ENCODE measurements around the gene PPP6R3.

Gene PPP6R3

GRCh38 chr11:68655406-68655805, 194.9 kb downstream of the PPP6R3 start:
- no peak overlapping the region for H3K4me3 ChIP-seq (ENCODE audit: low read depth, low read length)
- DNase-seq (ENCODE audit: low read depth, low spot score): no peak
- no peak for TF ChIP-seq CTCF (IDR thresholded peaks at IDR 0.05; ENCODE audit: low read depth, low read length)
- in situ Hi-C loops (cut with HindIII; ENCODE audit: low sequenced_read_pairs): no loop called here

- TF ChIP-seq CTCF (IDR thresholded peaks at IDR 0.05; ENCODE audit: low read depth, low read length): no peak
These were observed 195.3 kb downstream of the PPP6R3 start for GRCh38 chr11:68655806-68656205.

GRCh38 chr11:68657021-68657780, 196.6 kb downstream of the PPP6R3 start:
- DNase-seq (ENCODE audit: low read depth, low spot score): no peak
- in situ Hi-C loops (cut with HindIII; ENCODE audit: low sequenced_read_pairs): no loop called here
- no peak overlapping the region for H3K4me3 ChIP-seq (ENCODE audit: low read depth, low read length)
- no peak for TF ChIP-seq CTCF (IDR thresholded peaks at IDR 0.05; ENCODE audit: low read depth, low read length)

More at GRCh38 chr11:68655806-68656205, 195.3 kb downstream of the PPP6R3 start:
- H3K4me3 ChIP-seq (ENCODE audit: low read depth, low read length): no peak overlapping the region
- DNase-seq (ENCODE audit: low read depth, low spot score): no peak
- in situ Hi-C loops (cut with HindIII; ENCODE audit: low sequenced_read_pairs): no loop called here

- in situ Hi-C loops (cut with HindIII; ENCODE audit: low sequenced_read_pairs): no loop called here
- TF ChIP-seq CTCF (IDR thresholded peaks at IDR 0.05; ENCODE audit: low read depth, low read length): no peak
- DNase-seq (ENCODE audit: low read depth, low spot score): peak; percentile 17
- H3K4me3 ChIP-seq (ENCODE audit: low read depth, low read length): no peak overlapping the region
These were observed 197.5 kb downstream of the PPP6R3 start for GRCh38 chr11:68658097-68658496.

GRCh38 chr11:68658661-68659060, 198.1 kb downstream of the PPP6R3 start:
- no peak for TF ChIP-seq CTCF (IDR thresholded peaks at IDR 0.05; ENCODE audit: low read depth, low read length)
- in situ Hi-C loops (cut with HindIII; ENCODE audit: low sequenced_read_pairs): no loop called here
- H3K4me3 ChIP-seq (ENCODE audit: low read depth, low read length): no peak overlapping the region
- peak; percentile 52 for DNase-seq (ENCODE audit: low read depth, low spot score)

- no peak overlapping the region for H3K4me3 ChIP-seq (ENCODE audit: low read depth, low read length)
- DNase-seq (ENCODE audit: low read depth, low spot score): peak; percentile 98
- in situ Hi-C loops (cut with HindIII; ENCODE audit: low sequenced_read_pairs): no loop called here
- no peak for TF ChIP-seq CTCF (IDR thresholded peaks at IDR 0.05; ENCODE audit: low read depth, low read length)
These were observed 198.8 kb downstream of the PPP6R3 start for GRCh38 chr11:68659158-68659921.
